ENCODE measurements around the gene RNF180.

The RNF180 gene

GRCh38 chr5:64144425-64145215, 21.0 kb upstream of the RNF180 start:
- TF ChIP-seq SIN3A (IDR thresholded peaks at IDR 0.05; ENCODE audit: borderline replicate concordance, insufficient read depth, low read length) = no peak
- no peak for TF ChIP-seq REST (IDR thresholded peaks at IDR 0.05; ENCODE audit: insufficient read depth in 1 of 2, low read depth in 2 of 2, low read length in 2 of 2)
- TF ChIP-seq TAF1 (IDR thresholded peaks at IDR 0.05; ENCODE audit: borderline replicate concordance, insufficient read depth, low read length) = no peak

GRCh38 chr5:64145216-64145895, 20.3 kb upstream of the RNF180 start:
- TF ChIP-seq POLR2AphosphoS5 (IDR thresholded peaks at IDR 0.05; ENCODE audit: low read depth, low read length) = no peak
- no peak for TF ChIP-seq FOXP2 (optimal IDR thresholded peaks at IDR 0.05; ENCODE audit: borderline replicate concordance, extremely low read depth, extremely low read length, insufficient read depth)
- no peak for TF ChIP-seq TAF1 (IDR thresholded peaks at IDR 0.05; ENCODE audit: borderline replicate concordance, insufficient read depth, low read length)
- no peak for TF ChIP-seq REST (IDR thresholded peaks at IDR 0.05; ENCODE audit: insufficient read depth in 1 of 2, low read depth in 2 of 2, low read length in 2 of 2)
- TF ChIP-seq SIN3A (IDR thresholded peaks at IDR 0.05; ENCODE audit: borderline replicate concordance, insufficient read depth, low read length) = no peak

GRCh38 chr5:64147379-64147778, 18.3 kb upstream of the RNF180 start:
- no peak for TF ChIP-seq SIN3A (IDR thresholded peaks at IDR 0.05; ENCODE audit: borderline replicate concordance, insufficient read depth, low read length)
- no peak for TF ChIP-seq POLR2AphosphoS5 (IDR thresholded peaks at IDR 0.05; ENCODE audit: low read depth, low read length)
- no peak for TF ChIP-seq FOXP2 (optimal IDR thresholded peaks at IDR 0.05; ENCODE audit: borderline replicate concordance, extremely low read depth, extremely low read length, insufficient read depth)

- no peak for TF ChIP-seq REST (IDR thresholded peaks at IDR 0.05; ENCODE audit: insufficient read depth in 1 of 2, low read depth in 2 of 2, low read length in 2 of 2)
- no peak for TF ChIP-seq SIN3A (IDR thresholded peaks at IDR 0.05; ENCODE audit: borderline replicate concordance, insufficient read depth, low read length)
- no peak for TF ChIP-seq POLR2AphosphoS5 (IDR thresholded peaks at IDR 0.05; ENCODE audit: low read depth, low read length)
- TF ChIP-seq FOXP2 (optimal IDR thresholded peaks at IDR 0.05; ENCODE audit: borderline replicate concordance, extremely low read depth, extremely low read length, insufficient read depth) = no peak
- TF ChIP-seq TAF1 (IDR thresholded peaks at IDR 0.05; ENCODE audit: borderline replicate concordance, insufficient read depth, low read length) = no peak
Measured at GRCh38 chr5:64147849-64148441, 17.7 kb upstream of the RNF180 start.

- TF ChIP-seq POLR2AphosphoS5 (IDR thresholded peaks at IDR 0.05; ENCODE audit: low read depth, low read length) (no peak), SIN3A (IDR thresholded peaks at IDR 0.05; ENCODE audit: borderline replicate concordance, insufficient read depth, low read length) (no peak), TAF1 (IDR thresholded peaks at IDR 0.05; ENCODE audit: borderline replicate concordance, insufficient read depth, low read length) (no peak), FOXP2 (optimal IDR thresholded peaks at IDR 0.05; ENCODE audit: borderline replicate concordance, extremely low read depth, extremely low read length, insufficient read depth) (no peak), REST (IDR thresholded peaks at IDR 0.05; ENCODE audit: insufficient read depth in 1 of 2, low read depth in 2 of 2, low read length in 2 of 2) (no peak)
Measured at GRCh38 chr5:64149268-64149667, 16.4 kb upstream of the RNF180 start.
